HG03280 (cell line): ENCODE results near the gene CLDN22.

ENCODE experiments used
- ATAC-seq: cut with Tn5 transposase; IDR thresholded peaks from one replicate; pipeline ENCODE4 v1.9.1; 2021; ENCODE audit warnings: mild to moderate bottlenecking, moderate library complexity; ENCODE audit not compliant: unreplicated experiment

Gene CLDN22

DNA sequence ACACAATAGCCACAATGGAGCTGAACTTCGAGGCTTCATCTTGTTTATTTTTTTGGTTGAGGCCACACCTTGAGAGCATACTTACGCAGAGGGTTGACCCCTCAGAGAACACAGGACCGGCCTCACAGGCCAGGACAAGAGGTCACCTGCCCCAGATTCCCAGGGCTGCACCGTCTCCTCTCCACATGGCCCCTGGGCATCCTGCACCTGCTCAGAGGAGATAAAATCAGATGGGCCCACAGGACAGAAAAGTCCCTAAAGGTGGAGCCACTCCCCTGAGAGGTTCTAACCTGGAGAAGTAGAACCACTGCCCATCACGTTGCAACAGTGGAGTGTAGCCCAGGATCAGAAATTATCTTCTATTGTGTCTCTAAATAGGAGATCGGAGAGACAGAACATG lies 3.2 kb upstream of the CLDN22 start:
- no peak for ATAC-seq

DNA sequence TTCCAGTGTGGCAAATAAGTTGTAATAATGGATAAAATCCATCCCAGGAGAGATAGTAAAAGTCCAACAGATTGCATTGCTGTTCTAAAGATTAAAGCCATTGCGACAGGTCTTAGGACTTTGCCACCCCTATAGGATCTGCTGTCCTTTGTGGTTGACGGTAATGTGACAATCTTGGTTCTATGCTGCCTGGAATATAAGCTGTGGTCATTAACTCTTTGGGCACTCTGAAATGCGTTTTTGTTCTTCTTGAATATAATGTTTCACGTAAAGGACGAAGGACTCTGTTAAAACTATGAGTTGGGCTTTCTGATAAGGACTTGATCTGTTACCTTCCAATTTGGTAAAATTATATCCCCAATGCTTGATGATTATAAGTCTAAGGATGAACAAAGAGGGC lies 2.2 kb upstream of the CLDN22 start, which contains the start of gene CLDN24:
CLDN24 (minus strand) TSS at position 101 of the 400 bp plus-strand sequence; CDS start at position 101, 0 bp downstream.
- no peak for ATAC-seq

DNA sequence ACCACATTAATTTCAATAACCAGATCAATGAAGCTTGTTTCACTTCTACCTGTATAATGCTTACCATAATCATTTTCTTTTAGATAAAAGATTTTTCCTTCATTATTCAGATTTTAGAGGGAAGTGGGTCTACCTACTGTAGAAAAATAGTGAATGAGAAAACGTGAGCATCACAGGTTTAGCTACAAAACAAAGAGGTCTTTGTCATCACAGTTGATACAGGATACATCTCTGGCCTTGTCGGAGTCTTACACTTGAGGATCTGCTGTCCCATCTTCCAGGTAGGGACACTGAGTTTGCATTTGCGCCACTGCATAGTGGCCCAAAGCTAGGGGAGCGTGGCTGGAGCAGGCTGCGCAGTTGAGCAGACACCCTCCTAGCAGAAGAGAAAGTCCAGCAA lies 1.4 kb upstream of the CLDN22 start:
- no peak for ATAC-seq

DNA sequence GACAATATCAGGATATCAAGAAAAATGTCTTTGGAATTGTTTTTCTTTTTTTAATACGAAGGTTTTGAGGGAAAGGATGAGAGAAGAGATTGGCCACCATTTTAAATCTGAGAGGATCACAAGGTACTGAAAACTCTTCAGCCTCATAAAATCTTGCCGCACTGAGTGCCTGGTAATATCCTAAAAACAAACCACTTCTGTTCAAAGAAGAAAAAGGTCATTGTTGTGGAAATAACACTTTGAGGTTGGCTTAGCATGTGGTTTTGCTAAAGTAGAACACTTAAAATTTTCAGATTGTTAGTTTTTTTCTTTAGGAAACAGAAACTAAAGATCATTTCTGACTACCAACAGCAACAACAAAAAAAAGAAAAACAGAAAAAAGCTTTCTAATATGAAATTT lies 1.0 kb upstream of the CLDN22 start:
- no peak for ATAC-seq

DNA sequence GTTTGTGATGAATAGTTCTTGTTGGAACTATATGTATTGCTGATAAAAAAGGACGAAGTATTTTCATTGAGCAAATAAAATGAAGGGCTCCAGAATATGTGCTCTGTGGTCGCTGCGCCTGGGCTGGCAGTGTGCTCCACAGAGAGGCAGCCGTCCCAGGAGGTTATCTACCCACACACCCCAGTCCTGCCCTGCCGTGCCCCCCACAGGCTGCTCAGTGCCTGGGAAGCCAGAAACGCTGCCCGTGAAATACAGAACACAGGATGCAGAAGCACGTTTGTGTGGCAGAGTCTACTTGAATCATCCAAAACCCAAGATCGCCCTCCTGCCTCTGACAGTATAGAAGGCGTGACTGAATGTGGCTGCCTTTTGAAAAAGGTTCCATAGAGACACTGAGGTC lies 1.4 kb downstream of the CLDN22 start:
- no peak for ATAC-seq

DNA sequence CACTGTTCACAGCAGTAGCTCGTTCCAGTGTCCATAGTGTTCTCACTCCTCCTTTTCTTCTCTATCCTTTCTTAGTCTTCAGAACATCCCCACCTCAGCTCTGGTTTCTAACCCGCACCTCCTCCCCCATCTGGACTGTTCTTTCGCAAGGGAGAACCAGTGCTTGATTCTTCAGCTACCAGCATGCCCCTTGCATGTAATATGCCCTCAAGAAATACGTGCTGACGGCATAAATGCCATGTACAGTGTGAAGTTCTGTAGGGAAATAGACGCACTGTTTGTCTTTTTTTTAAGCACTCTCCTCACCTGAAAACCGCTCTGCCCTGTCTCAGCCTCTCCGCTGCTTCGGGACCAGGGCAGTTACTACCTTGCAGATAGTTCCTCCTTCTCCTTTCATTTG lies 5.3 kb downstream of the CLDN22 start:
- ATAC-seq: no peak

DNA sequence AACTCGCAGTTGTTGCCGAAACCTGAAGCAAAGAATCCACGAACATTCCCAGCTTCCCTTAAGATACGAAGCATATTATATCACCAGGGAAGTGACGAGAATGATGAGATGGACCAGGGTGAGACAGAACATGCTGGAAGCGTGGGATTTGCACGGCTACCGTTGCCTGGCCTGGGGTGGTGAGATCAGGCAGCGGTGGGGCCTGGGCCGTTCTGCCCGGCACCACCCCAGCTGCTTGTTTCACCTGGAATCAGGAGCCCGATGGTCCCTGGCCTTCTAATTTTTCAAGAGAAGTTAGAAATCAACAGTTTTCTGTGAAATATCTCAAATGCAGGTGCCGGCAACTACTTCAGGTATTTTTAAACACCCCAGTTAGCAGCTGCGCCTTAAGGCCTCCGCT lies 5.7 kb downstream of the CLDN22 start:
- ATAC-seq: no peak

DNA sequence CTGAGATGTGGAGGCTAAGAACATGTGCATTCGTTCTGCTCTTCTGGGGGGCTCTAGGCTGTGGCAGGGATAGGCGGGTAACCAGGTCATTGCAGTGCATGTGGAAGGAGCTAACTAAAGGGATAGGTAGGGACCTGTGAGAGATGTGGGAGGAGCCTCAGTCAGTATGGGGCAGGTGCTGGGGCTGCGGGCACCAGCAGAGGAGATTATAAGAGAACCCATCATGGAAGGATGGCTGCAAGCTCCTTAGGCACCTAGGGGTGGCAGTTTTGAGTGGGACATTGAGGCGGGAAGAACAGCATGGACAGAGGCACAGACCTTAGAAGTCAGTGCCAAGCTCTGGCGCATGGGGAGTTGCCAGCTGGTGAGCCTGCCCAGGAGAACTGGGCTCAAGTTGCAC lies 7.2 kb downstream of the CLDN22 start:
- ATAC-seq: no peak

DNA sequence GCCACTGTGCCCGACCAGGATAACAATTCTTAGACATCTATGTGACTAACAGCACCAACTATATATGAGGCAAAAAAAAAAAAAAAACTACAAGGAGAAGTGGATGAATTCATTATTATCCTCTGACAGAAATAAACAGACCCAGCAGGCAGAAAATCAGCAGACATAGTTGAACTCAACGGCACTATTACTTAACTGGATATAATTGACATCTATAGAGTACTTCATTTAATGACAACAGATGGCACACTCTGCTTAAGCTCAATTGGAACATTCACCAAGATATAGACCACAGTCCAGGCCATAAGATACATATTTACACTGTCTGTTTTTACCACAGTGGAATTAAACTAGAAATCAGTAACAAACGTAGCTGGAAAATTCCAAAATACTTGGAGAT lies 13.3 kb downstream of the CLDN22 start:
- ATAC-seq: no peak

DNA sequence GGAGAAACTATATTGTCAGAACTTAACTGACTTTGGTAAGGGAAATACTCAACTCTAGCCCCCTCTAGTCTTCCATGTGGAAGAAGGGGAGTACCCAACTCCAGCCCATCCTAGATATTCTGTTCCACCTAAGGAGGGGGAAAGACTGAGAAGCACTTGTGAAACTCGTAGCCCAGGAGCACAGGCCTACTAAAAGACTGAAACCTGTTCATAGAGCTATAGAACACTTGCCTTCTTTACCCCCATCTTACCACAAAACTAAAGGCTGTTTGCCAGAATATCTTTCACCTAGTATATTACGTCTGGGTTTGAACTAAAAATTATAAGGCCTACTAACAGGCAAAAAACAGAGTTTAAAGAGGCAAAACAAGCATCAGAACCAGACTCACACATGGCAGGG lies 15.5 kb downstream of the CLDN22 start:
- peak; percentile 26 for ATAC-seq

DNA sequence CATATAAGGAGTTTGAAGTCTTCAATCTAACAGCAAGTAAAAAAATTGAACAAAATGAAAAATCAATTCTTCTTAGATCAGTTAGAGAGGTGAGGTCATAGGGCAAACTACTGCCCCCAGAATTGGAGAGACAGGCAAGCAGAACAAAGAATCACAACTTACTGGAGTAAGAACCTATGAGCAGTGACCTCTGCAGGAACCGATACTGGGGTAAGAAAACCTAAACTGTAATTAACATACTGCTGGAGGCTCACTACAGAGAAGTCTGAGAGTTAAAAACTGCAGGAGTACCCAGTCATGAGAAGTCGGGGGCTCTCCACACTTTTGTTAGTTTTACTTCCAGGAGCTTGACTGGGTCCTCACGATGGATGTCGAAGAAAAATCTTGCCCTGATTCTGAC lies 16.0 kb downstream of the CLDN22 start:
- peak; percentile 82 for ATAC-seq

DNA sequence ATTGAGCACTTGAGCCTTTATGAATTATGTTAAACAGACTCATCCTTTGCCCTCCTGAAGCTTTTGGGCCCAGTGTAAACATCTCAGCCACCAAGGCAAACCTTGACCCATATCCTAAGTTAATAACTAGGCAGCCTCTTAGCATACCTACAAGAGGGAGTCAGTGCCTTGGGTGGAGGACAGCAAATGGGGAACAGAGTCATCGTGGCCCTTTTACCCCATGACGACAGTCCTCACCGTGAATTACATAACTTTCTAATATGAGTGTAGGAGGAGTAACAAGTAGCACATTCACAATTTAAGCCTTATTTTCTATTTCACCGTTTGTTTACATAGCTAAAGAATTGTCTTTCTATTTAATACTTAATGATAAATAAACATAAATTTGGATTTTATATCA lies 16.8 kb downstream of the CLDN22 start:
- ATAC-seq: no peak

DNA sequence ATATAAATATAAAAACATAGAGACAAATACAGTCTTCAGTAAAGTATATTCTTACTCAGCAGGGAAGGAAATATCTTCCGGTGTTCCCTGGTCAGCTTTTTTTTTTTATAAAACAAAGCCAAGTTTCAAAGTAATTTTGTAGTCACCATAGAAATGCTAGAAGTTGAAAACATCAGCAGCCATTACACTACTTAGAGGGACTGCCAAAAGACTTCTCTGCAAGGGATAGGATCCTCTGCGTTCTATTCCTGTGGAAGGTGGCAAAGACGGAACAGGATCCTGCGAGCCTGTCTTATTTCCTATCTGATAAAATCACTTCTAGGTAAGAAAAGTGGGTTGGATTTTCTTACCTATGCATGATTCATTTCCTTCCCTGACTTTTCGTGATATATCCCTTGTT lies 19.4 kb downstream of the CLDN22 start:
- ATAC-seq: no peak

DNA sequence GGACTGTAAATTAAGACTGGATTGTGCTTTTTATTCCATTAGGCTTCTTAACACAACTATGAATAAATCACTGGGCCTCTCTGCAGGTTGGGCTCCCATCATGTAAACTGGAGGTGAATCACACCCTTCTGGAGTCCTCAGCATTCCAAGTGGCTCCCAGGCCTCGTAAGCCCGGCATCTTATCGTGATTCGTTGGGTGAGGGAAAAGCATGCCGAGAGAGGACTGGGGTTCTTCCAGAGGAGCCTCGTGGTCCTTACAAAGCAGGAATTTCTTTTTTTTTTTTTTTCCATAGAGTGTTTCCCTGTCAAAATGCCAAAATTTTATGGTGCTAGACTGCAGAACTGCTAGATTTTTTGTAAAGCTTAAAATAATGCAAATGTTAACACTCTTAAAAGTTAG lies 20.0 kb downstream of the CLDN22 start:
- no peak for ATAC-seq

DNA sequence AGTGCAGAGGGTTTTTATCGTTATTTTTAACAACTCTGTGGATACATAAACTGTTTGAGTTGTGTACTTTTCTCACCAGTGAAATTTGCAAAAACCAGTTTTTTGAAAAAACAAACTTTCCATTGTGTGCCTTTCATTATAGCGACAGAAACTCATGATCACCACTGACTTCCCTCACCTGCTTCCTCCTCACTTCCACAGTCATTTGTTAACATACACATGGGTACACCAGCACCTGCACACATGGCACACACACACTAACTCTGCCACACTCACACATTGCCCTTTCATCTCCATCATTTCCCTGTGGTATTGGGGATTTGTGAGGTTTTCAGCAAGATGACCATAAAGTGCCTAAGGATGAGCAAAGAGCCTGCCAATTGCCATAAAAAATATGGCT lies 20.6 kb downstream of the CLDN22 start:
- no peak for ATAC-seq

DNA sequence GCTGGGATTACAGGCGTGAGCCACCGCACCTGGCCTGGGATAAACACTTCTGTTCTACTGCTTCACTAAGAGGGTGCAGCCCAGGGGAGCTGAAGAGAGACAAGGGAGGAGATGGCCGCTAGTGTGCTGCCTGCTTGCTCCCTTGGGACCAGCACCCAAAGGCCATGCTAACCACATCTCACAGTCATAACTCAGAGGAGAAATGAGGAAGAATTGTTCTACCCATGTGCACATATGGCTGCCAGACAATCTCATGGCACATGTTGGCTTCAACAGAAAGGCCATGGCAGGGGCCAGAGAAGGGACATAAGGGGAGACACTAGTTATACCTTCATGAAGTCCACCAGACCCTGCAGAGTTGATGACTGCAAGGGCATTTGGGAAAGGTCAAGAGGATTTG lies 22.4 kb downstream of the CLDN22 start:
- ATAC-seq: no peak

DNA sequence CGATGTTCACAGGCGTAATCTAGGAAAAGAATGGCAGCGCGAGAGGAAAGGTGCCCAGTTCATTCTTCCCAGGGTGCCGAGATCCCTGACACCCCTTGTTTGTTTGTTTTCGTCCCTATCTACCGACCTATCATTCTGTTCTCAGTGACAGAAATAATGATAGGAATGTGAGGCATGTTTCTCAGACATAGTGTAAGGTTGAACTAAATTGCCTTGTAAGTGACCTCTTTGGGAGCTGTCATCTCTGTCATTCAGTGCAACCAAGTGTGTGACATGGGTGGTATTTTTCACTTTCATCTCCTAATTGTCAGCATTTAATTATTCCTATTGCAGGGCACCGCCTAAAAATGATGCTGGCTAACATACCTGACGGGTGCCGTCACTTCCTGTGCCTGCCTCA lies 24.4 kb downstream of the CLDN22 start:
- no peak for ATAC-seq

DNA sequence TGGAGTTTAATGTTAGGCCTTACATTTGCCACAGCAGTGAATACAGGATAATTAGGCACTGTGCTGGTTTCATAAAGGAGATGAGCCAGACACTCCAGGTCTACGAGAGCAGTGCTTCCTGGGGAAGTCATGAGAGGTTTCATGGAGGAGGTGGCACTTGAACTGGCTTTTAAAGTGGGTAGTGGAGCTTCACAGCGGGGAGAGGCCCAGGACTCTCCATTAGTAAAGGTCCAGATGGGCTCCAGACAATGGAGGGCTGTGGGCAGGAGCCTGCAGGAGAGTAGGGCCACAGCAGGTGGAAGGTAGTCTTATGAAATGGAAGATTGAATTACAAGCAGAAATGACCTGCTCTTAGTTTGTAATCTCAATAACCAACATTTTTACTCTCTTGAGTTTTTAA lies 29.0 kb downstream of the CLDN22 start:
- no peak for ATAC-seq

DNA sequence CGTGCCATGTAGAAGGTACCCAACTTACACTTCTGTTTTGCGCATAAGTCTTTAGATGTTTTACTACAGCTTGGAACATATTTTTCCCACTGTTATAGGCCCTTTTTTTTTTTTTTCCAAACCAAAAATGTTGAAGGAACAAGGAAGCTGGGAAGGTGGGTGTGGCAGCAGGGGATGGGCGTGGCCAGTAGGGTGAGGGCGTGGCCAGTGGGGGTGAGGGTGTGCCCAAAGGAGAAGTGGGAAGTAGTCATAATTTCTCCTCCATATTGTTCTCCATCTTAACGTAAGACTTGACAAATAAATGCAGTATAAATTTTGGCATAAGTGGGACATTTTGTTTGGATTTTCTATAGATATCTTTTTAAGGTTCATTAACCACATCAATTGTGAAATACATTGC lies 30.4 kb downstream of the CLDN22 start:
- no peak for ATAC-seq

DNA sequence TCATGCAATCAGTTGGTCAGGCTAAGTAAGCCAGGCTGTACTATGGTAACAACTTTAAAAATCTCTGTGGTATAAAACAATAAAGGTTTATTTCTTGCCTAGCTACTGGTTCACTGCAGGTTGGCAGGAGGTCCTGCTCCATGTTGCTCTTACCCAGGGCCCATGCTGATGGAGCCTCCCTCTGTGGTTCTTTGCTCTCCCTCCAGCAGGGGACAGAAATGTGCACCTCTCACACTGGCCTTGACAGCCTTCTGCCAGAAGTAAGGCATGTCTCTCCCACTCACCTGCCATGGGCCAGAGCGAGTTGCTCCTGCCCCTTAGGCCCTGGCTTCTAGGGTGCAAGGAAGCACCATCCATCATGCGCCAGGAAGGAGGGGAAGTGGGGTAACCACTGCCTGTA lies 31.1 kb downstream of the CLDN22 start:
- no peak for ATAC-seq

DNA sequence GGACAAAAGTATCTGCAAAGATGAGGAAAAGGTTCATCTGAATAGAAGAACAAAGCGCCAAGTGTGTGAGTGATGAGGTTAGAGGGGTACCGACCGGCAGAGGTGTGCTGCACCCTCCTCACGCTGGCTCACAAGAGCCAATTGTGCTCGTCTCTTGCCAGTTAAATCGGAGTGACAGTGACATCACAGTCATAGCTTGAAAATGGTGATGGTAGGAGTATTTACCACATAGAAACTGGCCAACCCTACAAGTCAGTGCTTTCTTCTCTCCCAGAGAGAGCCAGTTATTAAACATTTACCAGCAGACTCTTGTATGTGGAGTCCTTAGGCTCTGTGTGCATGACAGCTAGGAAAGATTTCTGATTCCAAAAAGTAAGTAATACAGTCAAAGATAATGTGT lies 32.4 kb downstream of the CLDN22 start:
- no peak for ATAC-seq

DNA sequence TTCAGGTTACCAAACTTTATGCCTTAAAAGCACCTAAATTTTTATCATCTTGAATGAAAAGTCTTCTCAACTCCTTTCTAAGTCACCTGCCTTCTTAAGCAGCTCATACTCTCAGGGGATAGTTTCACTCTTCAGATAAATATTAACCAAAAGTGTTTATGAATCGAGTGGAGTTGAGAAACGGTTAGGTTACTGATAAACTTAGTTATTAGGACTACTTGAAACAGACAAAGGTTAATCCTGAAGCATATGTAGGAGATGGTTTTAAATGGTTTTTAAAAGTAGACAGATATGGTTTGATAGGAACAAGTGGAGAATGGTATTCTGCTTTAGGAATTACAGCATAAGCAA lies 32.8 kb downstream of the CLDN22 start:
- no peak for ATAC-seq

DNA sequence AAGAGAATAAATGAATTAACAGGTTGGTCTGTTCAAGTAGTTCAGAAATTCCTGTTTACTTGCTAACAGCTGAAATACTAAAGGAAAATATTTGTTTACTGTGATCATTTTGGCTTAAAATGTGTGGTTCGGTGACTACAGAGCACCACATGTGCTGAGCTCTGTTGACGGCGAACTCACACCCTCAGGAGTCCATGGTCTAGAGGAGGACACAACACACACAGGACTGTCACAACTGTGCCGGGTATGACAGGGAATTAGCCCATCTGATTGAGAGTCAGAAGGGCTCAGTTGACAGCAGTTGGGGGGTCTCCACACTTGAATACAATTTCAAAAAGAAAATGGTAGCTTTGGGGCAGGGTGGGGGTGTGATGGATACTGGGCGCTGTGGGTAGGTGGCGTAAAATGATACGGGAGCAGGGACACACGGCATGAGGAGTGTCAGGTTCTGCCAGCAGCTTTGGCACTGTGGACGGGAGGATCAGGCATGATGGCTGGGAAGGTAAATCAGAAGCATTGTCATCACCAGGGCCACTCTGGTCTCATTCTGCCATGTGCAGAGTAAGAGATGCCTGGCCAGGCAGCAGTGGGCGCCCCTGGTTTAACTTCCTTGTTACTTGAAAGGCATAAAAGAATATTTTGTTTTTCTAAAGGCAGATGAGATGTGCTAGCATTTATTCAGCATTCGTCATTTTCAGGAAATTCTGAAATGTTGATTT lies 33.3 kb downstream of the CLDN22 start:
- no peak for ATAC-seq
